ENCODE results near the gene NYNRIN.

Gene NYNRIN

GRCh38 chr14:24362241-24362960 lies 36.4 kb upstream of the NYNRIN start:
- Histone ChIP-seq H3K4me1 (peaks cover 14% of the 10 kb centered on the region), H4K20me1 (no peaks in the 10 kb centered on the region), H3K9me3 (no peaks in the 10 kb centered on the region), H3K4me2 (no peak overlapping the region), H3K27me3 (no peaks in the 10 kb centered on the region), H3K4me3 (no peak overlapping the region), H3K9ac (no peak overlapping the region), H3K27ac (no peak overlapping the region), H3K36me3 (no peaks in the 10 kb centered on the region)
- TF ChIP-seq Cebpa-rat (IDR thresholded peaks at IDR 0.05) = no peak

- H3K36me3 ChIP-seq = no peaks in the 10 kb centered on the region
- TF ChIP-seq Cebpa-rat (IDR thresholded peaks at IDR 0.05) = no peak
- no peak overlapping the region for H3K4me3 ChIP-seq
- H3K4me2 ChIP-seq = no peak overlapping the region
- H3K4me1 ChIP-seq = peaks cover 14% of the 10 kb centered on the region
- no peaks in the 10 kb centered on the region for H4K20me1 ChIP-seq
- no peak overlapping the region for H3K9ac ChIP-seq
- H3K27me3 ChIP-seq = no peaks in the 10 kb centered on the region
- H3K27ac ChIP-seq = no peak overlapping the region
- no peaks in the 10 kb centered on the region for H3K9me3 ChIP-seq
Observed at GRCh38 chr14:24363401-24363800, 35.4 kb upstream of the NYNRIN start.

GRCh38 chr14:24364841-24365240 lies 34.0 kb upstream of the NYNRIN start:
- no peak for TF ChIP-seq Cebpa-rat (IDR thresholded peaks at IDR 0.05)
- peak overlapping the region; percentile 99 for H3K4me2 ChIP-seq
- no peak overlapping the region for H3K27ac ChIP-seq
- peaks cover 1% of the 10 kb centered on the region; the same call in 1 of the 2 replicates for H4K20me1 ChIP-seq
- H3K4me1 ChIP-seq = peaks cover 25% of the 10 kb centered on the region
- H3K36me3 ChIP-seq = peaks cover 1% of the 10 kb centered on the region
- H3K9me3 ChIP-seq = no peaks in the 10 kb centered on the region
- no peak overlapping the region for H3K4me3 ChIP-seq
- H3K9ac ChIP-seq = no peak overlapping the region
- no peaks in the 10 kb centered on the region for H3K27me3 ChIP-seq

- peaks cover 34% of the 10 kb centered on the region for H3K4me1 ChIP-seq
- H3K4me3 ChIP-seq = peak overlapping the region; percentile 92
- H3K4me2 ChIP-seq = peak overlapping the region; percentile 99
- no peaks in the 10 kb centered on the region for H3K9me3 ChIP-seq
- H3K9ac ChIP-seq = peak overlapping the region; percentile 89
- no peaks in the 10 kb centered on the region for H3K27me3 ChIP-seq
- H3K27ac ChIP-seq = peak overlapping the region; percentile 99
- peaks cover 11% of the 10 kb centered on the region for H3K36me3 ChIP-seq
- TF ChIP-seq Cebpa-rat (IDR thresholded peaks at IDR 0.05) = no peak
- peaks cover 6% of the 10 kb centered on the region; the same call in 1 of the 2 replicates for H4K20me1 ChIP-seq
Observed at GRCh38 chr14:24365600-24366412, 33.0 kb upstream of the NYNRIN start.

GRCh38 chr14:24366413-24366720 lies 32.4 kb upstream of the NYNRIN start:
- peaks cover 10% of the 10 kb centered on the region; the same call in 1 of the 2 replicates for H4K20me1 ChIP-seq
- H3K27ac ChIP-seq = peak overlapping the region; percentile 99
- H3K36me3 ChIP-seq = peaks cover 16% of the 10 kb centered on the region
- TF ChIP-seq Cebpa-rat (IDR thresholded peaks at IDR 0.05) = no peak
- H3K4me2 ChIP-seq = peak overlapping the region; percentile 99
- no peaks in the 10 kb centered on the region for H3K9me3 ChIP-seq
- peaks cover 40% of the 10 kb centered on the region for H3K4me1 ChIP-seq
- H3K4me3 ChIP-seq = peak overlapping the region; percentile 92
- H3K9ac ChIP-seq = peak overlapping the region; percentile 89
- H3K27me3 ChIP-seq = no peaks in the 10 kb centered on the region

- Histone ChIP-seq H3K36me3 (peaks cover 21% of the 10 kb centered on the region), H3K4me3 (peak overlapping the region; percentile 92), H4K20me1 (peaks cover 14% of the 10 kb centered on the region; the same call in 1 of the 2 replicates), H3K27ac (peak overlapping the region; percentile 99), H3K27me3 (no peaks in the 10 kb centered on the region), H3K9ac (peak overlapping the region; percentile 89), H3K4me2 (peak overlapping the region; percentile 99), H3K9me3 (no peaks in the 10 kb centered on the region), H3K4me1 (peaks cover 46% of the 10 kb centered on the region)
- no peak for TF ChIP-seq Cebpa-rat (IDR thresholded peaks at IDR 0.05)
Observed at GRCh38 chr14:24366721-24367513, 31.9 kb upstream of the NYNRIN start.

GRCh38 chr14:24367514-24368211 lies 31.1 kb upstream of the NYNRIN start, which contains the start of gene NFATC4:
TSS of gene NFATC4 (plus strand) at chr14:24368184. CDS start at chr14:24368341, 157 bp downstream.
- Histone ChIP-seq H3K9ac (peak within 1 kb of the TSS; percentile 90), H3K4me2 (peak within 1 kb of the TSS; percentile 99), H3K9me3 (peaks cover 2% of the 10 kb centered on the region; the same call in 1 of the 2 replicates), H3K4me3 (peak within 1 kb of the TSS; percentile 92), H3K27me3 (no peaks in the 10 kb centered on the region), H3K27ac (peak within 1 kb of the TSS; percentile 99), H3K36me3 (peaks cover 28% of the 10 kb centered on the region), H4K20me1 (peaks cover 14% of the 10 kb centered on the region; the same call in 1 of the 2 replicates), H3K4me1 (peaks cover 51% of the 10 kb centered on the region)
- TF ChIP-seq Cebpa-rat (IDR thresholded peaks at IDR 0.05) = no peak

GRCh38 chr14:24368212-24368561 lies 30.6 kb upstream of the NYNRIN start:
- peak overlapping the region; percentile 99 for H3K4me2 ChIP-seq
- H3K27ac ChIP-seq = peak overlapping the region; percentile 99
- peaks cover 34% of the 10 kb centered on the region for H3K36me3 ChIP-seq
- peaks cover 14% of the 10 kb centered on the region; the same call in 1 of the 2 replicates for H4K20me1 ChIP-seq
- no peak for TF ChIP-seq Cebpa-rat (IDR thresholded peaks at IDR 0.05)
- peaks cover 51% of the 10 kb centered on the region for H3K4me1 ChIP-seq
- H3K9ac ChIP-seq = peak overlapping the region; percentile 90
- H3K4me3 ChIP-seq = peak overlapping the region; percentile 92
- H3K27me3 ChIP-seq = no peaks in the 10 kb centered on the region
- peaks cover 6% of the 10 kb centered on the region; the same call in 1 of the 2 replicates for H3K9me3 ChIP-seq

Measured in BLaER1 (cell line).